Measurements from ENCODE around the gene GALNT2. TPM values are rescaled to one million over a fixed set of nuclear protein-coding genes. Genes with fewer than 3 reads are reported as not detected.

The GALNT2 gene
- total RNA-seq, 1 donor from 2014 or later, result 67.9 TPM

DNA sequence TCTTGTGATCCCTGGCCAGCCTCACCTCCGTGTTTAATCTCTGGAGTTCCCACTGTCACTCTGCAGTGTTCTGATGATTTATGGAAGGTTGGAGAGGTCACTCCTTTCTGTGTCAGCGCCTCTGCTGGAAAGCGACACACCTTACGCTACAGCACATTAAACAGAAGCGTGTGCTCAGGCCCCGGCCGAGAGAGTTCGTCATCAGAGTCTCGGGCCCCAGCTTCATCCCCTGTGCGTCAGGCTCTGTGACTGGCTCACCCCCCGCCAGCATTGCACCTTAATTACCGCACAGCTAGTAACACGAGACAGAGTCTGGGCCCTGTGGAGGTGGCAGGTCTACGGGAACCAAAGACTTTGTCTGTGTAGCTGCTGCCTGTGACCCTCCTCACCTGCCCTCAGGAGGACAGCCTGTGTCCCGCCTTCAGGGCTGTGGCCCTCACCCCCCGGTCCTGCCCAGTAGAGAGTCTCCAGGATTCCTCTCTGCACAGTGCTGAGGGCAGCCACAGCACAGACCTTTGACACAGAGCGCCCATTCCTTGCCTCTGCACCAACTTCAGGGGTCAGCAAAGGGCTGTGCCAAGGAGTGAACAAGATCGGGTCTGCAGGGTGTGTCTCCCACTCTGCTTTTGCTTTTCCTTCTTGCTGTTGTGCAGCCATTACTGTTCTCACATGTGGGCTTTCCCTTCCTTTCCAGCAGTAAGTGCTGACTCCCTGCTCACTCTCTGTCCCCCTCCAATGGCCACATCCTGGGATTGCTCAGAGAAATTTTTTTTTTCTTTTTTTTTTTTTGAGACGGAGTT, 201.5 kb downstream of the GALNT2 start:
- Mint-ChIP-seq H3K9me3 (no peaks in the 10 kb centered on the region), H3K4me3 (no peak overlapping the region), H3K27me3 (ENCODE audit: insufficient read depth) (no peaks in the 10 kb centered on the region), H3K36me3 (ENCODE audit: low read depth) (peaks cover 23% of the 10 kb centered on the region), H3K4me1 (ENCODE audit: low read depth) (peaks cover 15% of the 10 kb centered on the region), H3K27ac (peak overlapping the region; percentile 64)
- intact Hi-C loops (cut with micrococcal nuclease), result no loop called here
- DNase-seq (ENCODE audit: low spot score), result no peak

DNA sequence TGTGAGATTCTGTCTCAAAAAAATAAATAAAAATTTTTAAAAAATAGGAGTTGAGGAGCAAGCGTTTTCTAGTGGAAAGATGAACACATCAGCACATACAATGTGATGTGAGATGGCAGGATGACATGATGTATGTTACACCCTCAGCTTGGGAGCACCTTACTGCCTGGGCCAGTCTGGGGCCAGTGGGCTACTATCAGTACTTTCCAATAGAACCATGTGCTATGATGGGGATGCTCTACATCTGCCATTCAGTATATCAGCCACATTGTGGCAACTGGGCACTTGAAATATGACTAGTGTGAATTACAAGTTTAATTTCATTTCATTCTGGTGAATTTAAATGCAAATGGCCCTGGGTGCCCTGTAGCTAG, 203.1 kb downstream of the GALNT2 start:
- intact Hi-C loops (cut with micrococcal nuclease), result loop anchor here (1.0 to 5.0 kb wide), 5 partner anchors 19 to 608 kb away; no protein-coding TSS in a partner anchor
- H3K27ac Mint-ChIP-seq, result peak overlapping the region; percentile 89
- no peaks in the 10 kb centered on the region for H3K9me3 Mint-ChIP-seq
- DNase-seq (ENCODE audit: low spot score), result no peak
- H3K27me3 Mint-ChIP-seq (ENCODE audit: insufficient read depth), result no peaks in the 10 kb centered on the region
- H3K4me3 Mint-ChIP-seq, result no peak overlapping the region
- peaks cover 21% of the 10 kb centered on the region for H3K36me3 Mint-ChIP-seq (ENCODE audit: low read depth)
- peaks cover 28% of the 10 kb centered on the region for H3K4me1 Mint-ChIP-seq (ENCODE audit: low read depth)

DNA sequence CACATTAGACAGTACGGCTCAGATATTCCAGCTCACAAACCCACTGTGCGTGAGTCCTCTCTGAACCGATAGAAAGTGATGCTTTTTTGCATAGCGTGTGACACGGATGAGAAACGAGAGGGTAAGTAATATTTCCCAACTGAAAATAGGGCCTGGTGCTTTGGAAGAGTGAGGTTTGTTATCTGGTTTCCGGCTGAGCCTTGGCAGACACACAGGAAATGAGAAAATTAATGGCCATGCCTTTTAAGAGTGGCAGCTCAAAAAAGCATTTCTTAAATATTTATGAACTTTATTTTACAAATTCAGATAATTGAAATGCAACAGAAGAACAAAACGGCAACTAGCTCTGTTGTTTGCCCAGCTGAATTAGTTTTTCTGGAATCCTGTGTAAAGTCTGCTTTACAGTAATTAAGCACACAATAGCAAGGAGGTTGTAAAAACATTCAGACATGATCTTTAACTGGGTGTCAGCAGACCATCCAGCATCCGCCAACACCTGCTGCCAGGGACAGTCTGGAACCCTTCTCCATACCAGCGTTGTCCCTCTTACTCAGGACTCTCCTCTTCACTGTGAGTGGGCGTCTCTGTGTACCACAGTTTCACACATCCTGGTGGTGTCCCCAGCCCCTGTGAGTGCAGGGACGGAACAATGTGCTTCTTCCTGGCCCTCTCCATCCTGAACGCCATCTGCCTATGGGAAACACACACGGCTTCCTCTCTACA, 203.7 kb downstream of the GALNT2 start:
- Mint-ChIP-seq H3K9me3 (no peaks in the 10 kb centered on the region), H3K4me3 (no peak overlapping the region), H3K27ac (peak overlapping the region; percentile 89), H3K4me1 (ENCODE audit: low read depth) (peaks cover 28% of the 10 kb centered on the region), H3K36me3 (ENCODE audit: low read depth) (peaks cover 22% of the 10 kb centered on the region), H3K27me3 (ENCODE audit: insufficient read depth) (no peaks in the 10 kb centered on the region)
- intact Hi-C loops (cut with micrococcal nuclease), result loop anchor here (1.0 to 5.0 kb wide), 5 partner anchors 19 to 608 kb away; no protein-coding TSS in a partner anchor
- no peak for DNase-seq (ENCODE audit: low spot score)

DNA sequence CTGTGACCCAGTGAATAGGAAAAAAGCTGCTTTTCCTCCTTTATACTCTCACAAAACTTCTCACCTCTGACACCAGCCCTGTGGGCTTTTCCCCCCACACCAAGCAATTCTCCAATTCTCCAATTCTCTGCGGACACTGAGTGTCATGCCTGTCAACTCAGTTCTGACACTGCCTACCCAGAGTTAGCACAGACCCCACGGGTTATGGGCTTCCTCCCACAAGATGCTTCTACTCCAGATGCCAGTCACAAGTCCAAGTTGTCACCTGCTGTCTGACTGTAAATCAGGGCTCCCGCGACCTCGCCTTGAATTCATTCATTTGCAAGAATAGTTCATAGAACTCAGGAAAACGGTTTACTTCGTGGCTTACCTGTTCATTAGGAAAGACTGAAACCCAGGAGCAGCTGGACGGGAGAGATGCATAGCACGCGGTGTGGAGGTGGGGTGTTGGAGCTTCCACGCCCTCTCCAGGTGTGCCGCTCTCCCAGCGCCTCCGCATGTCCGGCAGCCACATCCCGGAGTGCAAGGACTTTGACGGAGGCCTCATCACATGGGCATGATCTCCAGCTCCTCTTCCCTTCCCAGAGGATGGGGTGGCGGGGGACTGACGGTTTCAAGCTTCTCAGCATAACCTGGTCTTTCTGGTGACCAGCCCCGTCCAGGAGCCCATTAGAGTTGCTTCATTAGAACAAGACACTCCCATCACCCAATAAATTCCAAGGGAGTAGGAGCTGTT, 204.4 kb downstream of the GALNT2 start:
- peaks cover 28% of the 10 kb centered on the region for H3K4me1 Mint-ChIP-seq (ENCODE audit: low read depth)
- H3K36me3 Mint-ChIP-seq (ENCODE audit: low read depth), result peaks cover 23% of the 10 kb centered on the region
- no peak for DNase-seq (ENCODE audit: low spot score)
- no peaks in the 10 kb centered on the region for H3K9me3 Mint-ChIP-seq
- intact Hi-C loops (cut with micrococcal nuclease), result loop anchor here (5.0 kb wide), 1 partner anchor 609 kb away; no protein-coding TSS in a partner anchor
- H3K4me3 Mint-ChIP-seq, result peak overlapping the region; percentile 34
- peak overlapping the region; percentile 89 for H3K27ac Mint-ChIP-seq
- no peaks in the 10 kb centered on the region for H3K27me3 Mint-ChIP-seq (ENCODE audit: insufficient read depth)

DNA sequence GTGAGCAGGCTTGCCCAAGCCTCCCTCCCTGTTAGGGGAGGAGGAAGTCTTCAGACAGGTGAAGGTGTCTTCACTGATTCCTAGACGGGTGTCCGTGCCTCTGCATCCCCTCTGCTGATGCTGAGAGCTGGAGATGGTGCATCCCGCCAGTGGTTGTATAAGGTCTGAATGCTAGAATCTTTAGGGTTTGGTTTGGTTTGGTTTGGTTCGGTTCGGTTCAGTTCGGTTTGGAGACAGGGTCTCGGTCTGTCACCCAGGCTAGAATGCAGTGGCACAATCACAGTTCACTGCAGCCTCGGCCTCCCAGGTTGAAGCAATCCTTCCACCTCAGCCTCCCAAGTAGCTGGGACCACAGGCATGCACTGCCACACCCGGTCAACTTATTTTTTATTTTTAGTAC, 205.5 kb downstream of the GALNT2 start:
- Mint-ChIP-seq H3K4me1 (ENCODE audit: low read depth) (peaks cover 36% of the 10 kb centered on the region), H3K4me3 (no peak overlapping the region), H3K36me3 (ENCODE audit: low read depth) (peaks cover 22% of the 10 kb centered on the region), H3K9me3 (no peaks in the 10 kb centered on the region), H3K27me3 (ENCODE audit: insufficient read depth) (no peaks in the 10 kb centered on the region), H3K27ac (peak overlapping the region; percentile 21)
- intact Hi-C loops (cut with micrococcal nuclease), result loop anchor here (5.0 kb wide), 1 partner anchor 610 kb away; no protein-coding TSS in a partner anchor
- no peak for DNase-seq (ENCODE audit: low spot score)

DNA sequence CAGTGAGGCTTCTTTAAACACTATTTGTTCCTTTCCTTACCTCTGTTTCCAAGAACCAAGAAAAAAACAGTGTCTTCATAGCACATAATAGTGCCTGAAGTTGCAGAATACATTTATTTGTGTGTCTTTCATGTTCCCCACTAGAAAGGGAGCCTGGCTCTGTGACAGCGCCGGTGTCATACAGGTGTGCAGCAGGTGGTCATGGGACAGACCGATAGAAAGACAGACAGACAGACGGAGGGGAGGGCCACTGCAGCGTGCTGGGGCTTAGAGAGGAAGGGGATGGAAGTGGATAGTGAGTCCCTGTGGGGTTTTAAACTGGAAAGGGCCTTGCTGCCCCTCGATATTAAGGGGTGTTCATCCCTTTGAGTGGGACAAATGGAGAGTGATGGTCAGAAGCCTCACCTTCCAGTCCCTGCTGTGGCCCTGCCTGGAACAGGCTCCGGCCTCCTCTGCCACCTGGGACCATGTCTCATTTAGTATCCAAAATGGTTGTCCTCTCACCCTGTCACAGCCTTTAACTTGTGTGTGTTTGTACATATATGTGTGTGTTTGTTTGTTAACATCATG, 206.2 kb downstream of the GALNT2 start:
- Mint-ChIP-seq H3K36me3 (ENCODE audit: low read depth) (peaks cover 23% of the 10 kb centered on the region), H3K4me1 (ENCODE audit: low read depth) (peaks cover 39% of the 10 kb centered on the region), H3K27ac (peak overlapping the region; percentile 24), H3K9me3 (no peaks in the 10 kb centered on the region), H3K27me3 (ENCODE audit: insufficient read depth) (no peaks in the 10 kb centered on the region), H3K4me3 (no peak overlapping the region)
- DNase-seq (ENCODE audit: low spot score), result no peak
- intact Hi-C loops (cut with micrococcal nuclease), result loop anchor here (5.0 kb wide), 1 partner anchor 611 kb away; no protein-coding TSS in a partner anchor

DNA sequence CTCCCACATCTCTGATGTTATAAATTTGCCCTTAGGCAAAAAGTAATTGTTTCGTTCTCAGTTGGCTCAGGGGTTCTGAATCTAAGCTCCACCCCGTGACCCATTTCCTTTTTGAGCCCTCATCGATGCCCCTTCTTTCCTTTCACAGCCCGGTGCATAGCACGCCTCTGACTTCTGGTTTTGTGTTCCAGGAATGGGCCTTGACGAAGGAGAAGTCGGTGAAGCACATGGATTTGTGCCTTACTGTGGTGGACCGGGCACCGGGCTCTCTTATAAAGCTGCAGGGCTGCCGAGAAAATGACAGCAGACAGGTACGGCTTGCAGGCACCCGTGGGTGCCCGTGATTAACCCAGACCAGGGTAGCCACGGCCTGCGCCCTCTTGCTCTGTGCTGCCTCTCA, 207.2 kb downstream of the GALNT2 start:
- no peaks in the 10 kb centered on the region for H3K27me3 Mint-ChIP-seq (ENCODE audit: insufficient read depth)

DNA sequence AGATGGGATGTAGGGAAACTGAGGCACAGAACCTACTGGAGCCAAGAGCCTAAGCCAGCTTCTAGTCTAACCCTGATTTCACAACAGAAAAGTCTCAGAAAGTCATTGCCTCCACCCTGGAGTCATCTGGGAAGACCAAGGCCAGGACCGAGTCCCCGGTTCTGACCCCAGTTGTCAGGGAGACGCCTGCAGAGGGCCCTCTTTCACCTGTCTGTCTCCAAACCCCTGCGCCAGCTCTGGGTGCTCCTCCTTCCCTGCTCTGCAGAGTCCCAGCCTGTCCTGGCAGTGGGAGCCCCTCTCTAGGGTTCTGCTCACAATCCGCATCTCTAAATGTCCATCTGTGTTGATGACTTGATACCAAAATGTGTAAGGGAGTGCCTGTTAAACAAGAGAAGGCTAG, 209.4 kb downstream of the GALNT2 start:
- H3K9me3 Mint-ChIP-seq, result no peaks in the 10 kb centered on the region
- peaks cover 18% of the 10 kb centered on the region for H3K36me3 Mint-ChIP-seq (ENCODE audit: low read depth)
- H3K27ac Mint-ChIP-seq, result no peak overlapping the region
- no peaks in the 10 kb centered on the region for H3K27me3 Mint-ChIP-seq (ENCODE audit: insufficient read depth)
- no peak overlapping the region for H3K4me3 Mint-ChIP-seq
- intact Hi-C loops (cut with micrococcal nuclease), result no loop called here
- H3K4me1 Mint-ChIP-seq (ENCODE audit: low read depth), result peaks cover 36% of the 10 kb centered on the region
- no peak for DNase-seq (ENCODE audit: low spot score)

More for the DNA sequence above, 207.2 kb downstream of the GALNT2 start:
- peak overlapping the region; percentile 15 for H3K27ac Mint-ChIP-seq
- H3K36me3 Mint-ChIP-seq (ENCODE audit: low read depth), result peaks cover 23% of the 10 kb centered on the region
- intact Hi-C loops (cut with micrococcal nuclease), result loop anchor here (5.0 kb wide), 1 partner anchor 612 kb away; no protein-coding TSS in a partner anchor
- DNase-seq (ENCODE audit: low spot score), result no peak
- H3K9me3 Mint-ChIP-seq, result no peaks in the 10 kb centered on the region
- no peak overlapping the region for H3K4me3 Mint-ChIP-seq
- H3K4me1 Mint-ChIP-seq (ENCODE audit: low read depth), result peaks cover 48% of the 10 kb centered on the region

DNA sequence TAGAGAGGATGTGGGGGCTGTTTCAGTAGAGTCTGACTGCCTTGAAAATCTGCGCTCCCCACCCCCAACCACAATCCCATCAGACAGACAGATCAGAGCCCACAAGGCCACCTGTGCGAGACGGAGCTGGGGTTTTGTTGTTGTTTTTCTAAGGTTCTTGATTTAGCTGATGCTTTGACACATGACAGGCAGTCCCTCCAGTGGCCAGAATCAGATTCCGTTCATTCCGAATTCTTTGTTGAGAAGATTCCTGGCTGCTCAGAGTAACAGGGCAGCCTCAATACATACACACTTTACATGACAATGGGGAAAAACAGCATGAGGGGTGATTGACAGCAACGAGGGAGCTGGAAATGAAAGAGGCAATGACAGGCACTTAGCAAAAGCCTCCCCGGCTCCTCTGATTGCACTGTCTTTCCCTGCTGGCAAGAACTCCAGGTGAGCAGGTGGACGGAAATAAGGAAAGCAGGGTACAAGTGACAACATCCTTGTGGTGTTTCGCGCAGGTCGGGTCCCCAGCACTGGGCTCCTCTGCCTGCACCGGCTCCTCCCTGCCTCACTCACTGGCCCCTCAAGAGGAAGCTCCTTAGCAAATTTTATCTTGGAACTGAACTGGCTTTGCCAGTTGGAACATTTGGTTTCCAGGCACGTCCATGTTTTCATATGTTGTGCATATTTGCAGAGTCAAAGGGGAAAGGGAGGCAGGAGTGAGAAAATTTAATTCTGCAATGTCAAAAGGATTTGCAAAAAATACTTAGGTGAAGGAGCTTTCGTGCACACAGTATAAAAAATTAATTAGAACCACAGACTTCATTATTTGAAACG, 210.4 kb downstream of the GALNT2 start:
- no peak overlapping the region for H3K4me3 Mint-ChIP-seq
- intact Hi-C loops (cut with micrococcal nuclease), result no loop called here
- DNase-seq (ENCODE audit: low spot score), result no peak
- H3K9me3 Mint-ChIP-seq, result no peaks in the 10 kb centered on the region
- no peak overlapping the region for H3K27ac Mint-ChIP-seq
- H3K27me3 Mint-ChIP-seq (ENCODE audit: insufficient read depth), result no peaks in the 10 kb centered on the region
- H3K36me3 Mint-ChIP-seq (ENCODE audit: low read depth), result peaks cover 21% of the 10 kb centered on the region
- peaks cover 43% of the 10 kb centered on the region for H3K4me1 Mint-ChIP-seq (ENCODE audit: low read depth)

DNA sequence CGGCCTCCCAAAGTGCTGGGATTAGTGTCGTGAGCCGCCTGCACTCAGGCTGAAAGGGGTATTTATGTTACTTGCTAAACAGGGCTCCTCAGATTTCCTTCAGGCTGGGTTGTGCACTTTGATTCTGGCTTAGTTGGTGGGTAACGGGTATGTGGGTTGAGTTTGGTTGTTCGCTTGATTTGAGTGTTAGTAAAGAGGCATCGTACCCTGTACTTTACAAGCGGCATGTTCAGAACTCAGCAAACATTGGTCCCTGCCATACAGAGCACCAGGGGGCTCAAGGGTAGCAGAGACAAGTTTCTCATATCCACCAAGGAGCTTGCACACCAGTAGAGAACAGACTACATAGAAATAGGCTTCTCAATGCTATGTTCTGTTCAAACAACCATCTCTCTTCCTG, 211.3 kb downstream of the GALNT2 start:
- Mint-ChIP-seq H3K27me3 (ENCODE audit: insufficient read depth) (no peaks in the 10 kb centered on the region), H3K9me3 (no peaks in the 10 kb centered on the region), H3K36me3 (ENCODE audit: low read depth) (peaks cover 21% of the 10 kb centered on the region), H3K27ac (no peak overlapping the region), H3K4me3 (no peak overlapping the region), H3K4me1 (ENCODE audit: low read depth) (peaks cover 43% of the 10 kb centered on the region)
- DNase-seq (ENCODE audit: low spot score), result no peak
- intact Hi-C loops (cut with micrococcal nuclease), result no loop called here

DNA sequence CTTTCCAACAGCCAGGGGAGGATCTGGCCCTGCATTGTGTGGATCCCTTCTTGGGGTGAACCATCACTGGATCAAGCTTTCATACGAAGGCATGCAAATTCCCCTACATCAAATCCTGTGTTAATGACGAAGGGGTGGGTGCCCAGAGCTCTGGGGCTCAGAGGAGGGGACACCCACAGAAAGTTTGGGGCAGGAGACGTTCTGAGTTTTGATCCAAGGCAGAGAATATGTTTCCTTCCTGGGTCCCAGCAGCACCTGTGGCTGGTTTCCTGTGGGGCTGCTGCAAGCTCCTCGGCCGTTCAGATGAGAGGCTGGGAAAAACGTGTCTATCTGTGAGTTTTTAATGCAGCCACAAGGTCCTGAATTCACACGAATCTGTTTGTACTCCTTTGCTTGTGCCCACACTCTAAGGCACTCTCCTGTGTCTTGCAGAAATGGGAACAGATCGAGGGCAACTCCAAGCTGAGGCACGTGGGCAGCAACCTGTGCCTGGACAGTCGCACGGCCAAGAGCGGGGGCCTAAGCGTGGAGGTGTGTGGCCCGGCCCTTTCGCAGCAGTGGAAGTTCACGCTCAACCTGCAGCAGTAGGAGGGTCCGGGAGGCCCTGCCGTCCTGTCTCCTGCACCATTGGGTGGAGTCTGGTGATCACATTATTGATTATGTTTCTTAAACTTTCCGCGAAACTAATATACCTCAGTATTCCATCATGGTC, 212.0 kb downstream of the GALNT2 start:
- Mint-ChIP-seq H3K27ac (no peak overlapping the region), H3K4me1 (ENCODE audit: low read depth) (peaks cover 38% of the 10 kb centered on the region), H3K27me3 (ENCODE audit: insufficient read depth) (no peaks in the 10 kb centered on the region), H3K36me3 (ENCODE audit: low read depth) (peaks cover 21% of the 10 kb centered on the region), H3K9me3 (no peaks in the 10 kb centered on the region), H3K4me3 (no peak overlapping the region)
- DNase-seq (ENCODE audit: low spot score), result no peak
- intact Hi-C loops (cut with micrococcal nuclease), result no loop called here
